AG09309 (cell line): ENCODE results near the gene FOXL1.

Source experiments
- DNase-seq: peaks from one replicate; pipeline ENCODE4 v3.0.0-alpha.2; 2010; ENCODE audit warnings: low read depth
- H3K4me3 ChIP-seq: 2 replicates; pipeline ENCODE4 v1.5.1; 2011; ENCODE audit warnings: mild to moderate bottlenecking, low read depth, low read length, moderate library complexity; ENCODE audit not compliant: control insufficient read depth
- TF ChIP-seq, protein P1 (sequence below): IDR thresholded peaks from 2 replicates; pipeline ENCODE4 v1.5.1; 2011; ENCODE audit warnings: mild to moderate bottlenecking, low read depth, low read length, inconsistent platforms; ENCODE audit not compliant: insufficient read depth, control insufficient read depth; ENCODE audit errors: missing control alignments

FOXL1 gene

DNA sequence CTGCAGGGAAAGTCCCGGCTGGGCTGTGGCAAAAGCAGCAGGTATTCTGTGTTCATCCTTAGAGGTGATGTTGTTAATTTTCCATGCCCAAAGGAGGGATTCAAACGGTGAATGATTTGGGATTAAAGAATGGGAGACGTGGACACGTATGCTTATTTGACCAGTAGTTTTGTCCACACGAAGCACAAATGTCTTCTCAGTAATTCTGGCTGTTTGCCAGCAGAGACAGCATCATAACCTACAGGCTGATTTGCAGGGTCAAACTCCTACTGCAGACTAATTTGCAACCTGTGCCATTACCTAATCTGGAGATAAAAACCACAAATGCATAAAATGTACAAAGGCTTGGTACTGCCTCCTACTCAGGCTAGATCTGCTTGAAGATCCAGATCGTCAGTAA is 37.5 kb upstream of the FOXL1 start:
- no peak for DNase-seq
- no peak overlapping the region for H3K4me3 ChIP-seq
- TF ChIP-seq, protein P1, sequence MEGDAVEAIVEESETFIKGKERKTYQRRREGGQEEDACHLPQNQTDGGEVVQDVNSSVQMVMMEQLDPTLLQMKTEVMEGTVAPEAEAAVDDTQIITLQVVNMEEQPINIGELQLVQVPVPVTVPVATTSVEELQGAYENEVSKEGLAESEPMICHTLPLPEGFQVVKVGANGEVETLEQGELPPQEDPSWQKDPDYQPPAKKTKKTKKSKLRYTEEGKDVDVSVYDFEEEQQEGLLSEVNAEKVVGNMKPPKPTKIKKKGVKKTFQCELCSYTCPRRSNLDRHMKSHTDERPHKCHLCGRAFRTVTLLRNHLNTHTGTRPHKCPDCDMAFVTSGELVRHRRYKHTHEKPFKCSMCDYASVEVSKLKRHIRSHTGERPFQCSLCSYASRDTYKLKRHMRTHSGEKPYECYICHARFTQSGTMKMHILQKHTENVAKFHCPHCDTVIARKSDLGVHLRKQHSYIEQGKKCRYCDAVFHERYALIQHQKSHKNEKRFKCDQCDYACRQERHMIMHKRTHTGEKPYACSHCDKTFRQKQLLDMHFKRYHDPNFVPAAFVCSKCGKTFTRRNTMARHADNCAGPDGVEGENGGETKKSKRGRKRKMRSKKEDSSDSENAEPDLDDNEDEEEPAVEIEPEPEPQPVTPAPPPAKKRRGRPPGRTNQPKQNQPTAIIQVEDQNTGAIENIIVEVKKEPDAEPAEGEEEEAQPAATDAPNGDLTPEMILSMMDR, result no peak

DNA sequence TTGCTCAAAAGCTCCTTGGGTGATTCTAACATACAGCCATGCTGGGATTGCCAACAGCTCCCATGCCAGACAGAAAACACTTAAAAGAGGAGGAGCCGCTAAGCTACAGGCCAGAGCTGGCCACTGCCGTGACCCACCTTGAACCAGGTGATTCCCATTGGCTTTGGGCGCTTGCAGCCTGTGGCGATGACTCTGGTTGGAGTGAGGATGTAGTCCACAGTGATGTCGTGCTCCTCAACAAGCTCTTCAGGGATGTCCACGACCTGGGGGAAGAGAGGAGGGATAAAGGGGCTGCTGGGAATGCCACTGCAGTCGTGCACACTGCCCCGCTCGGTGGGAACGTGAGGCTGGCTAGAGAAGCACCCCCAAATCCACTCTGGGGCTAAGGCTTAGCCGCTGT is 36.8 kb upstream of the FOXL1 start:
- TF ChIP-seq, protein P1, result no peak
- H3K4me3 ChIP-seq, result no peak overlapping the region
- DNase-seq, result no peak

DNA sequence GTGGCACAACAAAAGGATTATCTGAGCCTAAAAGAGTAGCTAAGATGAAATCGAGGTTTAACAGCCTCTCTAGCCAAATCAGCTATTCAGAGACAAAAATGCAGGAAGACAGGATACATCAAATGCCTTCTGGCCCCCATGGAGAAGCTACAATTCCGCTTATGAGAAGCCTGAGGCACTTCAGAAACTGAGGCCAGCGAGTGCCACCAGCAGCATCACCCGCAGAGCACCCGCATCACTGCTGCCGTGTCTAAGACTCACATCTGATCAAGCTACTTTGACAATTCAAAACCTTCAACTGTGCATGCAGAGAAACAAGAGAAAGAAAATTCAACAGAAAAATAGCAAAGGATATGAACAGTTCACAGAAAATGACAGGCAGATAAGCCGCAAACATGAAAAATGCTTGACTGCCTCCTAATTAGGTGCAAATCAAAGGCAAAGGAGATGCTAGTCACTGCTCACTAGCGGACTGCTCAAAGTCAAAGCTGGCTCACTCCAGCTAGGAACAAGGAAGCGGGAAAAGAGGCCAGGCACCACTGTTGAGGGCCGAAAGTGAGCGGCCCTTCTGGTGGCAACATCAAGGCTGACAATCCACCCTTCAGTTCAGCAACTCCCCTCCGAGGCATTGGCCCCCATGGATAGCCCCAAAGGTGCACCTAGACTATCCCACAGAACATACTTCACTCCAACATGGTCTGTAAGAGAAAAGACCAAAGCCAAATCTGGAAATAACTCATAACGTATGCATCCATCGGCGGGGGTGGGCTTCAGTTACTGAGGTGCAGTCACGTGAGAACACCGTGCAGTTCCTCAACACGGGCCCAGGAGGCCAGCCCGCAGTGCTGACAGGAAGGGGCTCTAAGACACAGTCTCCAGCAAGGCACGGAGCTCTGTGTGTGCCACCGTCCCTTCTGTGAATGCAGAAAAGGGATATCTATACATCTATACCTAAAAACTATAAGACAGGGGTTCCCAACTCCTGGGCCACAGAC is 35.3 kb upstream of the FOXL1 start:
- H3K4me3 ChIP-seq, result no peak overlapping the region
- TF ChIP-seq, protein P1, result no peak
- DNase-seq, result no peak

DNA sequence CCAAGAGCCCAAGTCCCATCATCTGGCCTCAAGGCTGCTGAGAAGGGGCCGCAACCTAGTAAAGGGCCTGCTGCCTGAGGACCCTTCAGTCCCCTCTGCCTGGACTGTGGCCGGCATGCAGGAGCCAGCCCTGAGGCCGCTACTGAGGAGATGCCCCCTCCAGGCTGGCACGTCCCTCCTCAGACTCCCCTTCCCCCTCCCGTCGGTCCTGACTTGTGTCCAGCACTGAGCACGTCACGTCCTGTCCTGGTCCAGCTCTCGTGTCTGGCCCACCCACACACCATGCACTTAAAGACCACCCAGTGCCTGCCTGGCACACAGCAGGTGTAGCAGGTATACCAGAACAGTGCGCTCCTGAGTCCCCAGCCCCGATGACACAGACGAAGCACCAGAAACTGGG is 32.9 kb upstream of the FOXL1 start:
- H3K4me3 ChIP-seq, result no peak overlapping the region
- DNase-seq, result no peak
- TF ChIP-seq, protein P1, result no peak

DNA sequence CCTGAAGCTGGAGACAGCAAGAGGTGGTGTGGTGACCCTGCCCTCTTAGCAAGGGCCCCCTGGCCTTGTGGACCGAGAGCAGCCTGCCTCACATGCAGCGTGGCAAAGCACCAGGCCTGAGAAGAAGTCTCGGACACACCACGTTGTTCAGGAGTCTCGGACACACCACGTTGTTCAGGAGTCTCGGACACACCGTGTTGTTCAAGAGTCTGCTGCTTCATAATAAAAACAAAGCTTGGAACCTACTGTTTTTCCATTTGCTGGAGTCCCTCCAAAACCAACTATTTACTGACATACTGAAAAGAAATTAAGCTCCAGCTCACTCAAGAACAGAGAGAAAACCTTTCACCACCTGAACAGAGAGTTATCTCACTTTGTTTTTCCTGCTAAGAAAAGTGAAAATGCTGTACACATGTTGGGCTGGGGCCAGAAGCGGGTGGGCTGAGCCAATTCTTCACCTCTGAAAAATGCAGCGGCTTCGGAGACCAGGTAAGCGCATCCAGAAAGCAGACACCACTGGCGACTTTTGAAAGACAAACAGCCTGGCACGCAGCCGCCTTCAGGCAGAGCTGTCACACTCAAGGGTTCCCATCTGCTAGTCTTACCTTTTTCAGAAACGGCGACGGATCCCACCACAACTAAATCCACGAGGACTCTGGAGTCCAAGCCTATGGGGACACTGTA is 32.3 kb upstream of the FOXL1 start:
- DNase-seq, result no peak
- no peak overlapping the region for H3K4me3 ChIP-seq
- TF ChIP-seq, protein P1, result no peak

DNA sequence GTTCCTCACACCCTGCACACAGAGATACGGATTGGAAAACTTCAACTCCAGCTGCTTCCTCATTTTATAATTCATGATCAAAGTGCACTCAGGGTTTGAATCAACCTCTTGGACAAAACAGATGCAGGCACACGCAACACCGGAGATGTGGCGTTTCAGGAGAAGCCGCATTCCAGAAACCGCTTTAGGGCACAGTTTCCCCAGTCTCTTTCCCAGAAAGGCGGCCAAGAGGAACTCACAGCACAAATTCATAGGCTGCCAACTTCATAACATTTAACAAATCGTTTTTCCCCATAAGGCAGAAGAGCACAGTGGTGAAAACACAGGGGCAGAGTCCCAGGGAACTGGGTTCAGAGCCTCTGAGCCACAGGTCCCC is 31.7 kb upstream of the FOXL1 start:
- no peak overlapping the region for H3K4me3 ChIP-seq
- DNase-seq, result no peak
- TF ChIP-seq, protein P1, result no peak
